H1 (cell line): ENCODE measurements around the gene VGLL3.

Source experiments
- POLR2AphosphoS5 ChIP-seq: IDR thresholded peaks from 2 replicates; pipeline ENCODE4 v1.6.1; 2011; ENCODE audit warnings: low read depth, low read length
- TF ChIP-seq, protein P1 (sequence below): IDR thresholded peaks from 2 replicates; pipeline ENCODE4 v1.6.1; 2012; ENCODE audit warnings: inconsistent platforms

DNA sequence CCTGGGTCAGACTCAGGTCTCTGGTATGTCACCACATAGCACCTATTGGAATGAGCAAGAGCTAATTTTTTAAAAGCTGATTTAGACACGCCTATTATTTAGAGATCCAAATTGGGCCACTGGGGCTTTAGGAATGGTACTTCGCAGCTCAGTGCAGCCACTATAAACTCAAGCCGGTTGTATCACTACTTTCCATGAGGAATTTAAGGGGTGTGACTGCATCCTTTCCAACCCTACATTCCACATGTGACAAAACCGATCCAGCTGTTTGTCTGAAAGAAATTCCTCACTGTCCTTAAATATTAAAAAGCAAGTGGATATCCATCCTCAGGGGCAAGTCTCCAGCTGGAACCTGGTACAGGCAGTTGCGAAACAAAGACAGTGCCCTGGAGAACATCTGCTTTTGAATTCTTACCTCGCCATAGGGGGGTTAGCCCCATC lies 12.8 kb downstream of the VGLL3 start:
- TF ChIP-seq, protein P1, sequence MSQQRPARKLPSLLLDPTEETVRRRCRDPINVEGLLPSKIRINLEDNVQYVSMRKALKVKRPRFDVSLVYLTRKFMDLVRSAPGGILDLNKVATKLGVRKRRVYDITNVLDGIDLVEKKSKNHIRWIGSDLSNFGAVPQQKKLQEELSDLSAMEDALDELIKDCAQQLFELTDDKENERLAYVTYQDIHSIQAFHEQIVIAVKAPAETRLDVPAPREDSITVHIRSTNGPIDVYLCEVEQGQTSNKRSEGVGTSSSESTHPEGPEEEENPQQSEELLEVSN: no peak
- no peak for TF ChIP-seq POLR2AphosphoS5
